GM18951 (cell line): ENCODE data around the gene HELT.

ENCODE experiments used
- POLR2A ChIP-seq: IDR thresholded peaks from 4 replicates; pipeline ENCODE4 v1.6.1; 2011; ENCODE audit warnings: mild to moderate bottlenecking; ENCODE audit not compliant: insufficient read length, insufficient read depth; ENCODE audit errors: extremely low read depth
- in situ Hi-C: fragments of 300-500 bp; cut with MboI; formaldehyde crosslinking; loops from one replicate; pipeline ENCODE4 v1.12.0; 2022; ENCODE audit warnings: low sequenced_read_pairs, mixed read lengths, inconsistent platforms; ENCODE audit not compliant: unreplicated experiment

HELT gene

DNA sequence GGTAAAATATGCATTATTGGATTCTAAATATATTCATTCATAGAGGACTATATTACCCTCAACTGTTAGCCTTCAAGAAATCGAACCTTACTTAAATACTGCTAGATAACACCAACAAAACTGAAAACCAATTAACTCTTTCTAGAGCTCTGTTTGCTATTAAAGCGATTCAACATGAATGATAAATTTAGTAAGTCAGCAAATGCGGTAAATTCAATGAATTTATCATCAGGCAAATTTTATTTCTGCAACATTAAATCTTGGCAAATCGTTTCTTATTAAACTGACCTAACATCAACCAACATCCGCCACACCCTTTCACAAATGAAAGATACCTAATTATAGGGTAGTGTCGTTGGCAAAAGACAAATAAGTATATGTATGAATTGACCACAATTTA, 26.4 kb upstream of the HELT start:
- no peak for TF ChIP-seq POLR2A
- in situ Hi-C loops = loop anchor here (25.0 kb wide), 1 partner anchor 730 kb away; no protein-coding TSS in a partner anchor

DNA sequence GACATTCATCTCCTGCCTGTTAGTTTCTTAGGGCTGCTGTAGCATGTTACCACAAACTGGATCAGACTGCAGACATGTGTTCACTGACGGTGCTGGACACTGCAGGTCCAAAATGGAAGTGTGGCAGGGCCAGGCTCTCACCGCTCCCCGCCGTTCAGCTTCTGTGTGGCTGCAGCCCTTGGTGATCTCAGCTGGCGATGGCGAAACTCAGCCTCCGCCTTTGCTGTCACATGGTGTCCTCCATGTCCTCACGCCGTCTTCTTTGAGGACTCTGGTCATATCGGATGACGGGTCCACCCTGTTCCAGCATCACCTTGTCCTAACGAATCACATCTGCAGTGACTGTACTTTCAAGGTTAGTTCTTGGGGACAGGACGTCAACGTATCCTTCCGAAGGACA, 25.9 kb upstream of the HELT start:
- in situ Hi-C loops = loop anchor here (25.0 kb wide), 1 partner anchor 730 kb away; no protein-coding TSS in a partner anchor
- TF ChIP-seq POLR2A = no peak

DNA sequence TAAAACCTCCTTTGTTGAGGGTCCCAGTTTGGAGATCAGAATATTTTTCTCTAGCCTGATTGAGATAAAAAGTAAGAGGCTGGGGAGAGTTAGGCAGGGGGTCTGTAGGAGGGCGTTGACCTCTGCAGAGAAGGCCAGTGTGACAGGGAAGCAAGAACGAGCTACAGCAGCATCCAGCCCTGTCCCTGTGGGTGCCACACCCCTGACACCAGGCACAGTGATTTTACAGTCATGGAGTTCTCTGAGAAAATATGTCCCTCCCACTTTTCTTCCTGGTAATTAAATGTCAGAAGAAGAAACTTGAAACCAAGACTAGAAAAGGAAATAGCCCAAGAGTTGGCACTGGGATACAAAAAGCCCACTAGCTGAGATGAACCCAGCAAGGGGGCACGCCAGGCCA, 25.0 kb upstream of the HELT start:
- in situ Hi-C loops = loop anchor here (25.0 kb wide), 1 partner anchor 731 kb away; no protein-coding TSS in a partner anchor
- TF ChIP-seq POLR2A = no peak

DNA sequence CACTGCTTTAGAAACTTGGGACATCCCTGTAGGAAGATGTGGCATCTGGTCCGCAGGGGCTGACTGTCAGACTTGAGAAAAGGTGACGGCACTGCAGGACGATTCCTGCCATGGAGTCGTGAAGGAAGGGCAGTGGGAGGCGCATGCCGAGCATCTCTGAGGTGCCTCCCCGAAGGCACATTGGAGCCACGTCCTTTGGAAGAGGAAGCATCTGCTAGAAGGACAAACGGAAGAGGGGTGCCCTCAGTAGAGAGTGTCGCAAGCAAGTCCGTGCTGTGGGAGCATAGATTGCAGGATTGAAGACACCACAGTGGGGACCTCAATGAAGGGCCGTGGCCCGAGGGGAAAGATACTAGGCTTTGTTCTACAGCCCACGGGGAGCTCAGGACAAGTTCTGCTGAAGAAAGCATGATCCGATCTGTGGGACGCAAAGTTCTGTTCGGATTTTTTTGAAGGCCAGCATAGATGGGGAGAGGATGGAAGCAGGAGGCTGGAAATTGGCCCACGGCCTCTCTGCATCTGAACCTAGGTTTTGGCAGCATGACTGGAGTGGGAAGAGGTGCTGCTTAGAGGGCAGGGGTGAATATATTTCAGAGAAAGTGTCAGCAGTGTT, 24.2 kb upstream of the HELT start:
- in situ Hi-C loops = loop anchor here (25.0 kb wide), 1 partner anchor 732 kb away; no protein-coding TSS in a partner anchor
- no peak for TF ChIP-seq POLR2A

DNA sequence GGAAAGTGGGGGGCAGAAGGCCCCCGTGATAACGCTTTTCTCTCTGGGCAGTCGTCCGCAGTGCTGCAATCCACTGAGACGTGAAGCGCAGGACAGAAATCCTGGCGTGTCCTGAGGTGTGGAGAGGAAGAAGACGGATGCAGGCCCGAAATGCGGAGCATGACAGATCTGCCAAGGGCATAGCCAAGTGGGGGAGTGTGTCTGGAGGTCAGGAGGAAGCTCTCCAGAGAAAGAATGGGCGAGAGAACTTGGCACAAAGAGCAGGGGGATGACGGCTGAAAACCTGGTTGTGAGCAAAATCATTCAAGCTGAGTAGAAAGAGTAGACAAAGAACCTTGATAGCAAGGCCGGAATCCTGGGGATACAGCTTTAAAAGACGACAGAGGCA, 23.7 kb upstream of the HELT start:
- TF ChIP-seq POLR2A = no peak
- in situ Hi-C loops = loop anchor here (25.0 kb wide), 1 partner anchor 732 kb away; no protein-coding TSS in a partner anchor

DNA sequence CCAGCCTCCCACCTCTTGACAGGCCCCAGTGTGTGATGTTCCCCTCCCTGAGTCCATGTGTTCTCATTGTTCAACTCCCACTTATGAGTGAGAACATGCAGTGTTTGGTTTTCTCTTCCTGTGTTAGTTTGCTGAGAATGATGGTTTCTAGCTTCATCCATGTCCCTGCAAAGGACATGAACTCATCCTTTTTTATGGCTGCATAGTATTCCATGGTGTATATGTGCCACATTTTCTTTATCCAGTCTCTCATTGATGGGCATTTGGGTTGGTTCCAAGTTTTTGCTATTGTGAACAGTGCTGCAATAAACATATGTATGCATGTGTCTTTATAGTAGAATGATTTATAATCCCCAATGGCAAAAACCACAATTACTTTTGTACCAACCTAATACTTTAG, 20.6 kb upstream of the HELT start:
- in situ Hi-C loops = loop anchor here (25.0 kb wide), 1 partner anchor 735 kb away; no protein-coding TSS in a partner anchor

DNA sequence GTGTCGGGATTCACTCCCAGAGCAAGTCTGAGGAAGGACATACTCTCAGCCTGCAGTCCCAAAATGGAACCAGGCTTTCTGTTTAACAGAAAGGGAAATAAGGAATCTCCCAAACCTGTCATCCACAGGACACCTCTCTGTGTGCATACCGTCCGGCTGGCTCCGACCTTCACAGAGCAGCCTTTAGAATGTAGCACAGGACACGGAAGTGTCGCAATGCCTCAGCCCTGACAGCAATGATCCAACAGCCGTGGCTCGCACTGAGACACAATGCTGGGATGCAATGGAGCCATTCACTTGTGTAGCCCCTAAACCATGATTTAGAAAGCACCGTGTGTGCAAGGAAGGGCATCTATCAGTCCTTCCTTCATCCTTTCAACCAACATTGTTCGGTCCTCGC, 15.5 kb upstream of the HELT start:
- in situ Hi-C loops = no loop called here
- TF ChIP-seq POLR2A = no peak

DNA sequence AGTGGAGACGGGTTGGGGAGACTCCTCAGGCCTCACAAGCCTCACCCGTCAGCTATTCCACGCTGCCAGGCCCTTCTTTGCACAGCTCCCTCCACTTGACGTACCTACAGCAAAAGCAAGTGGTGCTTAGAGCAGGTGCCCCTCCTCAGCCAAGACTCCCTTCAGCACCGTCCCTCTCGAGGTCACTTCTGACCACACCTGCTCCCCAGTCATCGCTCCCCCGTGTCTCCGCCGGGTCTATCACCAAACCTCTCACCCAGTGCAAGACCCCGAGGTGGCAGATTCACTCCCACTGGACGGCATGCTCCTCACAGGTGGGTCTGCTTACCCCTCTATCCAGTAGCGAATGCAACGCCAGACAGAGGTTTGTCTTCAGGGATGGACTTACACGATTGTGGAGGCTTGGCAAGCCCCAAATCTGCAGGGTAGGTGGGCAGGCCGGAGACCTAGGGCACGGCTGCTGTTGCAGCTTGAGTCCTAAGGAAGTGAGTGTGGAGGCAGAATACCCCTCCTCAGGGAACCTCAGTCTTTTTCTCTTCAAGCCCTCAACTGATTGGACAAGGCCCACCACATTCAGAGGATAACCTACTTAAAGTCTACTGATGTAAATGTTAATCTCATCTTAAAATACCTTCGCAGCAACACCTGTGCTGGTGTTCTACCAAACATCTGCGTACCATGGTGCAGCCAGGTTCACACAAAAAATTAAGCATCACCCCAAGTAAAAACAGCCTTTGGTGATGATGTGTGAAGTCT, 14.5 kb upstream of the HELT start:
- TF ChIP-seq POLR2A = no peak
- in situ Hi-C loops = no loop called here

DNA sequence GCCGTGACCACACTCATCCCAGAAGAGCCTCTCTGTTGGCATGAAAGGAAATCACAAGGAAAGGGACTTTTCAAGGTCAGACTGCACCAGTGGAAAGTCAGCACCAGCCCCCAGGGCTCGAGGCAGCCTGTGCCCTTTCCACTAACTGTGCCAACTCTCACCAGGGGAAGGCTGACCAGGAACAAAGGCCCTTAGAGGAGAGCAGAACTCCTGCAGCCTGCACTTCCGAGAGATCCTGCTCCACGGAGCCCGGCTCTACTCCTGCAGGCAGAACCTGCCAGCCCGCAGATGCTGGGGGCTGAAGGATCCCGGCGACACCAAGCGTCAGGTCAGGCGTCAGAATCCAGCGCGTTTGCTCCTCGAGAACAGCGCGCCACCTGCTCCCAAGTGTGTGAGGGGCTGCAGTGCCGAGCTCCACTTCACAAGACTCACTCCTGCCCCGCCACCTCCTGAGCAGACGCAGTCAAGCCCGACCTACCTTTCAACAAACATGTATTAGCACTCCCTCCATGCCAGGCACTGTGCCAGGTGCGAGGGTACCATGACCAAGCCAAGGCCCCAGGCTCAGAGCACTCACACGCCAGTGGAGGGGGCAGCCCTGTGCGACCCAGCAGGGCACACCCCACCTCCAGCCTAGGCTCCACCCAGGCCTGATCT, 13.6 kb upstream of the HELT start:
- in situ Hi-C loops = no loop called here

DNA sequence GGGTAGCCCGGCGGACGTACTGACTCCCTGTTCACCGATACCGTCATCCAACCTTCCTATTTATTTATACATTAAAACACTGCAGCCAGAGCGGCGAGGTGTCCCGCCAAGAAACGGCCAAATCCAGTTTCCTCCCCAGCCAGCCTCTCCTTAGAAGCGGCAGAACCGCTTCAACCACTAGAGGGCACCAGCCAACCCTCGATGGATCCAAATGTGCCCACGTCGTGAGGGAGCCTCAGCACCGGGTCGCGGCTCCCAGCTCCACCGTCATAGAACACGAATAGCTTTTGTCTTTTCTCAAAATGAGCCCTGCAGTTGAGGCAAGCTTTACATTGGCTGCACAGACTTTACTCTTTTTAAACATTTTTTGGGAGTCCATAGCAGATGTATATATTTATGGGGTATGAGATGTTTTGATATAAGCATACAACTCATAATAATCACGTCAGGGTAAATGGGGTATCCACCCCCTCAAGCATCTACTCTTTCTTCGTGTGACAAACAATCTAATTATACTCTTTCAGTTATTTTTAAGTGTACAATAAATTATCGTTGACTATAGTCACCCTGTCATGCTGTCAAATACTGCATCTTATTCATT, 13.0 kb upstream of the HELT start:
- TF ChIP-seq POLR2A = no peak
- in situ Hi-C loops = no loop called here

More for the DNA sequence above, 13.6 kb upstream of the HELT start:
- no peak for TF ChIP-seq POLR2A

DNA sequence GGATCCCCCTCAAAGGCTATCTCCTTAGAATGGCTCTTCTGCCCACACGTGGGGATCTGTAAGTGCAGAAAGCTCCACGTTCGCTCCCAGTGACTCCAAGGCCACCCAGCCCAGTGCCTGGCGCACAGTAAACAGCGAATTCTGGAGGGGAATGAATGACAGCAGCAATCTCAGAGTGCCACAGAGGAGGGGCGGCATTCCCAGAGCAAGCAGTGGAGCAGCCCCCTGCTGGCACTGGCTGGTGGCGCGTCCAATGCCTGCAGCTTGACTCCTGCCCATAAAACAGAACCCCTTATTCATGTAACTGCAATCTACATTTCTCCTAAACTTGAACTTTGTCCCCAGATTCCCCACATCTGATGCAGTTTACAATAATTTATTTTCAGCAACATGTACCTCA, 6.9 kb upstream of the HELT start:
- in situ Hi-C loops = no loop called here
- no peak for TF ChIP-seq POLR2A

DNA sequence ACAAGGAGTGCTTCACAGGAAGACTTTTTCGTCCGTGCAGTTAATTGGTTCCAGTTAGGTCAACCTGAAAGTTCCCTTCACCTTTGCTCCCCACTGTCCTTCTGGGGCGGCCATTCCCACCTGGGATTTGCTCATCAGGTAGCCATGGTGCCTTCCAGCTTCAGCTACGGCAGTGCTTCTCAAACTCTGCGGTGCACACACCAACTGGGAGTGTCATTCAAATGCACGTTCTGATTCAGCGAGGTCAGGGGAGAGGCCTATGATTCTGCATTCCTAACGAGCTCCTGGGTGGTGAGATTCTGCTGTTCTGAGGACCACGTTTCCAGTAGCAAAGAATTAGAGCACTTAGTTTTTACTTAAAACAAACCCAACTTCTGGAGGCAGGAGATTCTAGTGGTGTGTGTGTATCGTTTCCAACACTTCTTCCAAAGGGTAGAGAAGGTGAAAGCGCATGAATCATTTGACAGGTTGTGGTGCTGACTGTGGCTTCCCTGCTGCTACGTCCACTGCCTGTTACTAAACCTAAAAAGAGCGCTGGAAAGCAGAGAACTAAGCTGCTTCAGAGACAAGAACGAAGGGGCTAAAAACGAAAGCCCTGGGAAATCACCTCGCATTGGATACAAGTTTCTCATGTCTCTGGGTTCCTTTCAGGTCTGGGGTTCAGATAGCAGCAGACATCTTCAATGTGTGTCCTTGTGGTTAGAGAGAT, 4.7 kb upstream of the HELT start:
- no peak for TF ChIP-seq POLR2A
- in situ Hi-C loops = no loop called here

DNA sequence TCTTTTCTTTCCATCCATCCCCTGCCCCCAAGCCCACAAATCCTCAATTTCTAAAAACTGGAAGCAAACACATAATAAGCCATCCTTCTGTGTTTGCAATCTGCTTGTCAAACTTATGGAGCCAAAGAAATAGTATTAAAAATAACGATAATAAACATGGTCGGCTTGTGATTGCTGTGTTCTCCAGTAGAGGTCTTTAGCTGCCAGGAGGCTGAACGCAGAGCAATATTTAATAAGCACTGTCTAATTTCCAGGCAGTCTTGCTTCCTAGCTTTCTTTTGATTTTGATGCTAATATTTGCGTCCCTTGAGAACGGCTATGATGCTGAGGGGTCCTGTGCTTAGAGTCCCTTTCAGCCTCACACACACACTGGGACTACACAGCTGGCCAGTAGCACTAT, 3.2 kb upstream of the HELT start:
- in situ Hi-C loops = no loop called here
- no peak for TF ChIP-seq POLR2A
